ENCODE data around the gene PAK2. TPM values are rescaled to one million over a fixed set of nuclear protein-coding genes. Genes with fewer than 3 reads are reported as not detected.

PAK2 gene
- total and polyA plus RNA-seq, 8 donors = 7.5 to 36.2 (median 18.5) TPM

DNA sequence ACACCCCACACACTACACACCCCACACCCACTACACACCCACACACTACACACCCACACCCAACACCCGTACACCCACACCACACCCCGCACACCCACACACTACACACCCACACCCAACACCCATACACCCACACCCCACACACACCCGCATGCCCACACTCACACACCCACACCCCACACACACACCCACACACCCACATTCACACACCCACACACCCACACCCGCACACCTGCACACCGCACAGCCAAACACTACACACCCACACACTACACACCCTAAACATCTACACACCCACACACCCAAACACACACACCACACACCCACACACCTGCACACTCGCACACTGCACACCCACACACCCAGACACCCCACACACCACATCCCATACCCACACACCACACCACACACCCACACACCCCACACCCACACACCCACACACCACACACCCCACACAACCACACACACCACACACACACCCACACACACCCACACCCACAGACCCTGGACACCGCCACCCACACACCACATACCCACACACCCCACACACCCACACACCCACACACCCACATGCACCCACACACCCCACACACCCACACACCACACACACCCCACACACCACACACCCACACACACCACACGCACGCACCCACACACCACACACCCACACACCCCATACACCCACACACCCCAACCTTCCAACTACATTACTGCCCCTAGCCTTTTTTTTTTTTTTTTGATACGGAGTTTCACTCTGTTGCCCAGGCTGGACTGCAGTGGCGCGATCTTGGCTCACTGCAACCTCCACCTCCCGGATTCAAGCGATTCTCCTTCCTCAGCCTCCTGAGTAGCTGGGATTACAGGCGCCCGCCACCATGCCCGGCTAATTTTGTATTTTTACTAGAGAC lies 44.5 kb upstream of the PAK2 start:
- Histone ChIP-seq H3K9me3 (no peaks in the 10 kb centered on the region), H3K27me3 (no peaks in the 10 kb centered on the region), H3K27ac (no peak overlapping the region), H3K4me3 (no peak overlapping the region), H3K4me1 (no peaks in the 10 kb centered on the region), H3K36me3 (no peaks in the 10 kb centered on the region)
- intact Hi-C loops (cut with DNase I) = no loop called here
- ATAC-seq (no peak), FAIRE-seq (no peak), DNase-seq (no peak)
- TF ChIP-seq, protein P1, sequence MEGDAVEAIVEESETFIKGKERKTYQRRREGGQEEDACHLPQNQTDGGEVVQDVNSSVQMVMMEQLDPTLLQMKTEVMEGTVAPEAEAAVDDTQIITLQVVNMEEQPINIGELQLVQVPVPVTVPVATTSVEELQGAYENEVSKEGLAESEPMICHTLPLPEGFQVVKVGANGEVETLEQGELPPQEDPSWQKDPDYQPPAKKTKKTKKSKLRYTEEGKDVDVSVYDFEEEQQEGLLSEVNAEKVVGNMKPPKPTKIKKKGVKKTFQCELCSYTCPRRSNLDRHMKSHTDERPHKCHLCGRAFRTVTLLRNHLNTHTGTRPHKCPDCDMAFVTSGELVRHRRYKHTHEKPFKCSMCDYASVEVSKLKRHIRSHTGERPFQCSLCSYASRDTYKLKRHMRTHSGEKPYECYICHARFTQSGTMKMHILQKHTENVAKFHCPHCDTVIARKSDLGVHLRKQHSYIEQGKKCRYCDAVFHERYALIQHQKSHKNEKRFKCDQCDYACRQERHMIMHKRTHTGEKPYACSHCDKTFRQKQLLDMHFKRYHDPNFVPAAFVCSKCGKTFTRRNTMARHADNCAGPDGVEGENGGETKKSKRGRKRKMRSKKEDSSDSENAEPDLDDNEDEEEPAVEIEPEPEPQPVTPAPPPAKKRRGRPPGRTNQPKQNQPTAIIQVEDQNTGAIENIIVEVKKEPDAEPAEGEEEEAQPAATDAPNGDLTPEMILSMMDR (IDR thresholded peaks at IDR 0.05) = no peak
- WGBS, 2 donors = 85 to 89% methylated on average over 16 to 17 of the region's 17 CpGs

DNA sequence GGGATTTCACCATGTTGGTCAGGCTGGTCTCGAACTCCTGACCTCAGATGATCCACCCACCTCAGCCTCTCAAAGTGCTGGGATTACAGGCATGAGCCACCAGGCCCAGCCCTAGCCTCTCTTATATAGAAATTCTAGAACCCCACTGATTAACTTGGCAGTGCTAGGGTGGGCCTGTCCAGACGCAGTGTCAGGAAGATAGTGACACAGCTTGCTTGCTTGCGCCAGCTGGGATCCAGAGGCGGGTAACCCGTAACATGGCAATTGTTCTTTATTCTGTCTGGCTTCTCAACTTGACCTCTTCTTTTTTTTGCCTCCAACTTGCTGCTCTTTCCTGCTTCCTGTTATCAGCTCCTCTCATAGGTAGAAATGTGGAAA lies 43.8 kb upstream of the PAK2 start:
- intact Hi-C loops (cut with DNase I) = no loop called here
- no peak for FAIRE-seq

DNA sequence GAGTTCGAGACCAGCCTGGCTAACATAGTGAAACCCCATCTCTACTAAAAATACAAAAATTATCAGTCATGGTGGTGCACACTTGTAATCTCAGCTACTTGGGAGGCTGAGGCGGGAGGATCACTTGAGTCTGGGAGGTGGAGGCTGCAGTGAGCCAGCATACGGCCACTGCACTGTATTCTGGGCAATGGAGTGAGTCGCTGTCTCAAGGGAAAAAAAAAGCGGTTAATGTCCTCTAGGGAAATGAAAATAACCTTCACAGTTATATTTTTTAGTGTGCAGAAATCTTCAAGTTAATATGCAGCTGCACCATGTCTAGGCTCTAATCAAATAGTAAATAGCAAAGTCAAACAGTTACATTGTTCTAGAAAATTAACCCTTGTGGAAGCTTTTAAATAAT lies 42.4 kb upstream of the PAK2 start:
- Histone ChIP-seq H3K36me3 (no peaks in the 10 kb centered on the region), H3K27me3 (no peaks in the 10 kb centered on the region), H3K4me3 (no peak overlapping the region), H3K27ac (no peak overlapping the region), H3K9me3 (no peaks in the 10 kb centered on the region), H3K4me1 (no peaks in the 10 kb centered on the region)
- TF ChIP-seq, protein P1 (IDR thresholded peaks at IDR 0.05) = no peak
- intact Hi-C loops (cut with DNase I) = no loop called here
- 66 to 70% methylated on average over 5 of the region's 5 CpGs for WGBS, 2 donors
- FAIRE-seq (no peak), ATAC-seq (no peak), DNase-seq (no peak)

More for the DNA sequence above, 43.8 kb upstream of the PAK2 start:
- no peak overlapping the region for H3K27ac ChIP-seq
- DNase-seq (no peak), ATAC-seq (no peak)
- 90 to 92% methylated on average over 5 of the region's 5 CpGs for whole genome bisulfite sequencing, 2 donors
- no peaks in the 10 kb centered on the region for H3K27me3 ChIP-seq
- H3K9me3 ChIP-seq = no peaks in the 10 kb centered on the region
- TF ChIP-seq, protein P1 (IDR thresholded peaks at IDR 0.05) = no peak
- H3K36me3 ChIP-seq = no peaks in the 10 kb centered on the region
- H3K4me1 ChIP-seq = no peaks in the 10 kb centered on the region
- H3K4me3 ChIP-seq = no peak overlapping the region

DNA sequence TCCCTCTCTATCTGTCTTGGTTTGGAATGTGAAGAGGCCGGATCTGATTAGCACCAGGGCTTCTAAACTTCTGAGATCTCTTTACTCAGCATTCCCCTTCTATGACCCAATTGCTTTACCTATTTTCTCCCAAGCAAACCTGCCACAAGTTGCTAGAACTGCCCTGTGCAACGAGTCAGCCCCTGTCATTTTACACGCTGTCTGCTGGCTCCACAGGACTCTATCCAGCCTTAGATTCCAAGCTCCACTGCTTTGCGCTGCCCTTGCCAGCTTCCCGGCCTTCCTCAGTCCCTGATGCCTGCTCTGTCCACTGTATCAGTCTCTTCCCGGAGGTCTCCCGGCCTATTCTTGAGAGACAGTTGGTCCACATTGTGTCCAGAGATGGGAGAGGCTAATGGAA lies 39.9 kb upstream of the PAK2 start:
- TF ChIP-seq, protein P1 (IDR thresholded peaks at IDR 0.05) = no peak
- WGBS, 2 donors = 78 to 82% methylated on average over 7 of the region's 7 CpGs
- no peak overlapping the region for H3K27ac ChIP-seq
- no peaks in the 10 kb centered on the region for H3K9me3 ChIP-seq
- ATAC-seq (no peak), FAIRE-seq (no peak), DNase-seq (no peak)
- H3K4me3 ChIP-seq = no peak overlapping the region
- H3K27me3 ChIP-seq = no peaks in the 10 kb centered on the region
- intact Hi-C loops (cut with DNase I) = no loop called here
- H3K36me3 ChIP-seq = no peaks in the 10 kb centered on the region
- H3K4me1 ChIP-seq = no peaks in the 10 kb centered on the region

DNA sequence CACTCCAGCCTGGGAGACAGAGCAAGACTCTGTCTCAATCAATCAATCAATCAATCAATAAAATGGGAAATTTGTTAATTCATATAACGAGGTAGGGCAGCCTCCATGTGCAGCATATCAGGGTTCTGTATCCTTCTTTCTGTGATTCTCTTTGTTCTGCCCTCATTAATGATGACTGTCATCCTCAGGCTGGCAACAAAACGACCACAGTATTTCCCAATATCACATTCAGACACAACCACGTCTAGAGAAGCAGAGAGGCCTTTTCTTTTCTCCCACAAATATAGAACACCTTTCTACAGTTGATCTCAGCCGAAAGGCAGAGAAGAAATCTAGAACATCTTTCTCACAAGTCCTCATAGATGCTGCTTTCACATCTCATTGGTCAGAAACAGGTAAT lies 38.9 kb upstream of the PAK2 start:
- H3K36me3 ChIP-seq = no peaks in the 10 kb centered on the region
- TF ChIP-seq, protein P1 (IDR thresholded peaks at IDR 0.05) = no peak
- H3K27ac ChIP-seq = no peak overlapping the region
- 54 to 56% methylated on average over 4 of the region's 4 CpGs for WGBS, 2 donors
- no peak for DNase-seq
- no peak for FAIRE-seq
- no peaks in the 10 kb centered on the region for H3K4me1 ChIP-seq
- no peaks in the 10 kb centered on the region for H3K27me3 ChIP-seq
- intact Hi-C loops (cut with DNase I) = no loop called here
- ATAC-seq = no peak
- H3K4me3 ChIP-seq = no peak overlapping the region
- no peaks in the 10 kb centered on the region for H3K9me3 ChIP-seq

All from pancreas (tissue), 10 donors.